ENCODE results near the gene FBP1. TPM values are rescaled to one million over a fixed set of nuclear protein-coding genes. Genes with fewer than 3 reads are reported as not detected.

Gene FBP1
- total RNA-seq, 4 donors from 2014 or later = 0.46 to 3.5 (median 1.7) TPM; not detected in 1

DNA sequence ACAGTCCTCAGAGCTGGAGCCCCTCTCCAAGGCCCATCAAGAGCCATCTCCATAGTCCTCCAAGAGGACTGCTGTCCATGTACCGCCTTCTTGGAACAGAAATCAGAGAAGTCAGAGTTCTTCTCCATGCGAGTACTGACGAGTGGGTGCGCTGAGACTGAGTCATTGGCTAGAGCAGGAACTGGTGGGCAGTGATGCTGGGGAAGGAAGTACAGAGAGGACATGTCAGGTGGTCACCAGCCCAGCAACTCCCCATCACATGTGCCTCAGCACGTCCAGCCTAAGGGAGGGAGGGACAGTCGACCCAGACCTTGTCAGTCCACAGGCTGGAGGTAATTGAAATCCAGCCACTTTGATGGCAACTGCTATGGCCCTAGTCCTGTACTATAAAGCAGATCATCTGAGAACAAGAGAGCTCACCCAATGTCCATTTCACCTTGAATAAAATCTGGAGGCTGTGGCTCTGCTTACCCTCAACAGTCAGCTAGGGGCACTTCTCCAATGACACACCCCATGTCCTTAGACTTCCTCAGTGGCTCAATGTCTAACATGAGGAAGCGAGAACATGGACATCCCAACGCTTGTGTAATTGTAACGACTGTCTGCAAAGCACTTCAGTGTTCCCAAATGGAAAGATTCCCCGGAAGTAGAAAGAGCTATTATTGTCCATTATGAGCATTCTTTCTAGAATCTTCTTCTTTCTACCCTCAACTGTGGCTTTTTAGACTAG is 15.0 kb upstream of the FBP1 start:
- ATAC-seq = peak in 1 of 2 donors; percentile 33
- TF ChIP-seq, protein P1, sequence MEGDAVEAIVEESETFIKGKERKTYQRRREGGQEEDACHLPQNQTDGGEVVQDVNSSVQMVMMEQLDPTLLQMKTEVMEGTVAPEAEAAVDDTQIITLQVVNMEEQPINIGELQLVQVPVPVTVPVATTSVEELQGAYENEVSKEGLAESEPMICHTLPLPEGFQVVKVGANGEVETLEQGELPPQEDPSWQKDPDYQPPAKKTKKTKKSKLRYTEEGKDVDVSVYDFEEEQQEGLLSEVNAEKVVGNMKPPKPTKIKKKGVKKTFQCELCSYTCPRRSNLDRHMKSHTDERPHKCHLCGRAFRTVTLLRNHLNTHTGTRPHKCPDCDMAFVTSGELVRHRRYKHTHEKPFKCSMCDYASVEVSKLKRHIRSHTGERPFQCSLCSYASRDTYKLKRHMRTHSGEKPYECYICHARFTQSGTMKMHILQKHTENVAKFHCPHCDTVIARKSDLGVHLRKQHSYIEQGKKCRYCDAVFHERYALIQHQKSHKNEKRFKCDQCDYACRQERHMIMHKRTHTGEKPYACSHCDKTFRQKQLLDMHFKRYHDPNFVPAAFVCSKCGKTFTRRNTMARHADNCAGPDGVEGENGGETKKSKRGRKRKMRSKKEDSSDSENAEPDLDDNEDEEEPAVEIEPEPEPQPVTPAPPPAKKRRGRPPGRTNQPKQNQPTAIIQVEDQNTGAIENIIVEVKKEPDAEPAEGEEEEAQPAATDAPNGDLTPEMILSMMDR (IDR thresholded peaks at IDR 0.05 in 4 of 5, conservative IDR thresholded peaks at IDR 0.05 in 1 of 5) = no peak
- TF ChIP-seq POLR2A (IDR thresholded peaks at IDR 0.05) = no peak
- in situ Hi-C loops (cut with MboI; ENCODE audit: low sequenced_read_pairs in 4 of 4) = no loop called here

DNA sequence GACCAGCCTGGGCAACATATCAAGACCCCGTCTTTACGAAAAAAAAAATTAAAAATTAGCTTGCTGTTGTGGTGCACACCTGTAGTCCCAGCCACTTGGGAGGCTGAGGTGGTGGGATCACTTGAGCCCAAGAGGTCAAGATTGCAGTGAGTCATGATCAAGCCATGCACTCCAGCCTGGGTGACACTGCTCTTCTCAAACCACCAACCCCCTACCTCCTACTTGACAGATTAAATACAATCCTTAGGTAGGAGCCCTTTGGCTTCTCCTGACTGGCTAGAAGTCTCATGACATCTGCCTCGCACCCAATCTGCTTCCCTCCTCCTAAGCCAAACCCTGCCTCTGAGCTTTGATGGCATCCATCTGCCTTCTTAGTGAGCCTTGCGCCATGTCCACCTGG is 11.6 kb upstream of the FBP1 start:
- intact Hi-C loops (cut with DNase I; ENCODE audit: low total_unique reads) = no loop called here
- no peak for TF ChIP-seq POLR2A (IDR thresholded peaks at IDR 0.05)
- TF ChIP-seq, protein P1 (IDR thresholded peaks at IDR 0.05 in 4 of 5, conservative IDR thresholded peaks at IDR 0.05 in 1 of 5) = no peak

More for the DNA sequence above, 15.0 kb upstream of the FBP1 start:
- H3K27ac ChIP-seq = no peak overlapping the region
- DNase-seq = no peak
- H3K9me3 ChIP-seq = no peaks in the 10 kb centered on the region
- H3K27me3 ChIP-seq = no peaks in the 10 kb centered on the region
- H3K36me3 ChIP-seq = no peaks in the 10 kb centered on the region
- peaks cover 0 to 10% of the 10 kb centered on the region in 2 donors for H3K4me1 ChIP-seq
- intact Hi-C loops (cut with DNase I; ENCODE audit: low total_unique reads) = no loop called here
- H3K4me3 ChIP-seq = no peak overlapping the region

DNA sequence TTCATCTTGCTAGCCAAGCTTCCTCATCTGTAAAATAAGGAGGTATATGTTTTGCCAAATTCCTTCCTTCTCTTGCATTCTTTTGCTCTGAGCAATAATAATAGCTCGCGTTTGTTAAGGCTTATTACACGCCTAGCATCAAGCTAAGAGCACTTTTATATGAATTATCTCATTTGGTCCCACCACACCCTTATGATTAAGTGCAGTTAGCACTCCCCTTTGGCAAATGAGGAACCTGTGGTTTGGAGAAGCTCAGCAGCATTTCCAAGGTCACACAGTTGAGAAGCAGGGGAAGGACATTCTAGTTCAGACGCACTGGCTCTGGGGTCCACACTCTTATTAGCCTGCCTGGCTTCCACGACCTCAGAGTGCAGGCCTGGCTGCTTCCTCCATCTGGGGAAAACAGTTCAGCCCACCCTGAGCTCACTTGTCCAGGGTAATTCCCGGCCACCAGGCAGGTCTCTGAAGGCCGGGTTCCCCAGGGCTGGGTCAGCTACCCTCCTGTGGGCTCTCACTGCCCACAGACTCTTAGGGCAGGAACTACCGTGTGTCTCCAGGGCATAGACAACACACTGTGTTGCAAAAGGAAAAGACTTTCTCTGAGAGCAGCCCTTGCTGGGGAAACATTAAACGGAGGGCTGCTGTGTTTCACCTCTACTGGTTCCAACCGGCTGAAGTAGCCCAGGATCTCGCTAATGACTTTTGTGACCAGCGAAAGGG is 9.9 kb upstream of the FBP1 start:
- no peak for ATAC-seq
- intact Hi-C loops (cut with DNase I; ENCODE audit: low total_unique reads) = no loop called here
- H3K4me1 ChIP-seq = no peaks in the 10 kb centered on the region
- no peaks in the 10 kb centered on the region for H3K36me3 ChIP-seq
- H3K27me3 ChIP-seq = no peaks in the 10 kb centered on the region
- no peak for TF ChIP-seq POLR2A (IDR thresholded peaks at IDR 0.05)
- TF ChIP-seq, protein P1 (IDR thresholded peaks at IDR 0.05 in 4 of 5, conservative IDR thresholded peaks at IDR 0.05 in 1 of 5) = no peak
- no peak for DNase-seq
- H3K27ac ChIP-seq = no peak overlapping the region
- H3K4me3 ChIP-seq = no peak overlapping the region
- in situ Hi-C loops (cut with MboI; ENCODE audit: low sequenced_read_pairs in 4 of 4) = no loop called here
- no peaks in the 10 kb centered on the region for H3K9me3 ChIP-seq

More for the DNA sequence above, 11.6 kb upstream of the FBP1 start:
- H3K9me3 ChIP-seq = no peaks in the 10 kb centered on the region
- H3K27ac ChIP-seq = no peak overlapping the region
- no peaks in the 10 kb centered on the region for H3K4me1 ChIP-seq
- in situ Hi-C loops (cut with MboI; ENCODE audit: low sequenced_read_pairs in 4 of 4) = no loop called here
- H3K27me3 ChIP-seq = no peaks in the 10 kb centered on the region
- ATAC-seq = no peak
- no peak for DNase-seq
- H3K36me3 ChIP-seq = no peaks in the 10 kb centered on the region
- no peak overlapping the region for H3K4me3 ChIP-seq

DNA sequence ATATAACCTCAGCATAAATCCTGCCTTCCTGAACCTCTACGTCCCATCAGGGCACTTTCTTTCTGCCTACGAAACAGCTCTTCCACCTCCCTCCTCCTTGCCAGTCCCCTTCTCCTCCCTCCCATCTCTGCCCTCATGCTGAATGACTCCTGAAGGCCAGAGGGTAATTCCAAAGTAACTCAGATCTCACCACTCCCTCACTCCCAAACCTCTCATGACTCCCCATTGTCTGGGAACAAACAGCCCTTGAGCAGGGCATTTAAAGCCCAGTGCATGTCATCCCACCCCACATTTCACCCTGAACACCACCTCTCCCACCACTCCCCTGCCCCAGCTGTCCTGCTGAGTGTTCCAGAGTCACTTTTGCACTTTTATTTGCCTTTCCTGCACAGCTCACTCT is 8.9 kb upstream of the FBP1 start:
- no peak overlapping the region for H3K27ac ChIP-seq
- H3K36me3 ChIP-seq = no peaks in the 10 kb centered on the region
- in situ Hi-C loops (cut with MboI; ENCODE audit: low sequenced_read_pairs in 4 of 4) (no loop called here), intact Hi-C loops (cut with DNase I; ENCODE audit: low total_unique reads) (no loop called here)
- ATAC-seq (no peak), DNase-seq (no peak)
- TF ChIP-seq, protein P1 (IDR thresholded peaks at IDR 0.05 in 4 of 5, conservative IDR thresholded peaks at IDR 0.05 in 1 of 5) = no peak
- TF ChIP-seq POLR2A (IDR thresholded peaks at IDR 0.05) = no peak
- H3K9me3 ChIP-seq = no peaks in the 10 kb centered on the region
- H3K27me3 ChIP-seq = no peaks in the 10 kb centered on the region
- H3K4me1 ChIP-seq = no peaks in the 10 kb centered on the region
- no peak overlapping the region for H3K4me3 ChIP-seq
